OCI-LY3 (cell line): ENCODE data around the gene RNF17.

Experiments used
- H2AFZ ChIP-seq: fragments of 200-600, 300-600 bp; shearing (Covaris generic); 2 replicates; pipeline ENCODE4 v1.6.0; 2014; ENCODE audit warnings: antibody characterized with exemption, low read depth, low read length
- H3K27ac ChIP-seq: fragments of 200-600, 300-600 bp; sonication (generic); 2 replicates; pipeline ENCODE4 v1.5.1; 2014; ENCODE audit warnings: mild to moderate bottlenecking, low read length, moderate library complexity, mixed read lengths
- H3K27me3 ChIP-seq: fragments of 200-600, 300-600 bp; sonication (generic); 2 replicates; pipeline ENCODE4 v1.6.1; 2014; ENCODE audit warnings: low read depth, low read length, mixed read lengths
- H3K36me3 ChIP-seq: fragments of 200-600, 300-600 bp; sonication (generic); replicated peaks from 2 replicates; pipeline ENCODE3; 2014; ENCODE audit warnings: low read depth, low read length, mixed read lengths
- H3K4me1 ChIP-seq: fragments of 300-600, 200-600 bp; sonication (generic); 2 replicates; pipeline ENCODE4 v1.6.1; 2014; ENCODE audit warnings: low read length, mixed read lengths
- H3K4me2 ChIP-seq: fragments of 200-600, 300-600 bp; sonication (generic); 2 replicates; pipeline ENCODE4 v1.6.1; 2014; ENCODE audit warnings: low read length, mixed read lengths
- H3K4me3 ChIP-seq: fragments of 300-600, 200-600 bp; sonication (generic); 2 replicates; pipeline ENCODE4 v1.5.1; 2014; ENCODE audit warnings: antibody characterized with exemption, mild to moderate bottlenecking, low read length, moderate library complexity
- H3K79me2 ChIP-seq: fragments of 300-600, 200-600 bp; shearing (Covaris generic); 2 replicates; pipeline ENCODE4 v1.6.1; 2014; ENCODE audit warnings: mild to moderate bottlenecking, low read length, mixed read lengths
- H3K9ac ChIP-seq: fragments of 300-600, 200-600 bp; shearing (Covaris generic); 2 replicates; pipeline ENCODE4 v1.6.0; 2014; ENCODE audit warnings: mild to moderate bottlenecking, low read length, moderate library complexity
- H3K9me3 ChIP-seq: fragments of 200-600, 300-600 bp; shearing (Covaris generic); 2 replicates; pipeline ENCODE4 v1.6.1; 2014; ENCODE audit warnings: low read length, mixed read lengths; ENCODE audit not compliant: insufficient read depth
- H4K20me1 ChIP-seq: fragments of 200-600, 300-600 bp; sonication (generic); 2 replicates; pipeline ENCODE4 v1.6.1; 2016; ENCODE audit warnings: low read length, mixed read lengths; ENCODE audit not compliant: insufficient read depth
- CTCF ChIP-seq: fragments of 200-600, 300-600 bp; sonication (generic); IDR thresholded peaks from 2 replicates; pipeline ENCODE4 v1.5.1; 2014; ENCODE audit warnings: antibody characterized with exemption, low read length, low read depth
- EZH2phosphoT487 ChIP-seq: fragments of 200-600 bp; shearing (Covaris generic); IDR thresholded peaks from 2 replicates; pipeline ENCODE4 v1.6.1; 2018; ENCODE audit warnings: antibody characterized with exemption, mixed run types, low read depth

The RNF17 gene

GRCh38 chr13:24717217-24717616 lies 46.8 kb upstream of the RNF17 start:
- Histone ChIP-seq H3K9me3 (no peaks in the 10 kb centered on the region), H2AFZ (no peak overlapping the region), H3K79me2 (no peaks in the 10 kb centered on the region), H3K27me3 (peaks cover 13% of the 10 kb centered on the region), H3K4me2 (no peak overlapping the region), H3K4me3 (no peak overlapping the region), H3K9ac (no peak overlapping the region), H3K27ac (no peak overlapping the region), H3K4me1 (no peaks in the 10 kb centered on the region), H4K20me1 (no peaks in the 10 kb centered on the region), H3K36me3 (no peaks in the 10 kb centered on the region)
- no peak for TF ChIP-seq EZH2phosphoT487
- no peak for TF ChIP-seq CTCF

DNA sequence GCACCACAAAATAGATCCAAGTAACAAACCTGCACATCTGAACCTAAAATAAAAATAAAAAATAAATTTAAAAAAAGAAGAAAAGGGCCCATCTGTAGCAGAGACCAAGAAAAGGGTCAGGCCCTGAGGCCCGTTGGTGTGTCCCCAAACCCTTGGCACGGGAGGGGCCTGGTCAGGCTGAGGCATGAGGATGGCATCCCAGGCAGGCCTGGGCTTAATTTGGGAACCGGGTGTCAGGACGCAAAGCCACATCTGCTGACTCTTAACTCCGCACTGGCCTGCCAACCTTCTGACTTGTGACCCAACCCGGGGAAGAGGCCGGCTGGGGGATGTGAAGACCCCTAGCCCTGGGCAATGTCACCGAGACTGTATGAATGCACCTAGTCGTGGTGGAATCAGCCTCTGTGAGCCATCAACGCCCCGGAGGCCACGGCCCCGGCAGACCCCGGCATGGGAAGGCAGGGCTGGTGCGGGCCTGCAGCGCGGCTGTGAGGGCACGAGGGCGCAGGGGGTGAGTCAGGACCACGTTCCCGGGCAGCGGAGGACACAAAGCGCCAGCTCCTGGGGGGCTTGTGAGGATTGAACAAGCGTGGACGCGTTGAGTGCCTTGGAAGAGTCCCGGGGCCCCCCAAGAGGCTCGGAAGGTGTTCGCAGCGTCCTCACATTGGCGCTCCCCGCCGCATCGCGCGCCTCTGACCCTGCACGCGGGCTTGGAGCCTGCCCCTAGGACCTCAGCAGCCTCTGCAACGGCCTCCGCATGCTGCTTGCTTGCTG lies 45.6 kb upstream of the RNF17 start:
- no peaks in the 10 kb centered on the region for H3K36me3 ChIP-seq
- H4K20me1 ChIP-seq, result no peaks in the 10 kb centered on the region
- H3K79me2 ChIP-seq, result no peaks in the 10 kb centered on the region
- no peak overlapping the region for H3K4me3 ChIP-seq
- H3K4me2 ChIP-seq, result no peak overlapping the region
- peaks cover 22% of the 10 kb centered on the region for H3K27me3 ChIP-seq
- H3K9me3 ChIP-seq, result no peaks in the 10 kb centered on the region
- no peak overlapping the region for H3K9ac ChIP-seq
- TF ChIP-seq CTCF (no peak), EZH2phosphoT487 (no peak)
- H3K4me1 ChIP-seq, result no peaks in the 10 kb centered on the region
- H2AFZ ChIP-seq, result no peak overlapping the region
- H3K27ac ChIP-seq, result no peak overlapping the region

DNA sequence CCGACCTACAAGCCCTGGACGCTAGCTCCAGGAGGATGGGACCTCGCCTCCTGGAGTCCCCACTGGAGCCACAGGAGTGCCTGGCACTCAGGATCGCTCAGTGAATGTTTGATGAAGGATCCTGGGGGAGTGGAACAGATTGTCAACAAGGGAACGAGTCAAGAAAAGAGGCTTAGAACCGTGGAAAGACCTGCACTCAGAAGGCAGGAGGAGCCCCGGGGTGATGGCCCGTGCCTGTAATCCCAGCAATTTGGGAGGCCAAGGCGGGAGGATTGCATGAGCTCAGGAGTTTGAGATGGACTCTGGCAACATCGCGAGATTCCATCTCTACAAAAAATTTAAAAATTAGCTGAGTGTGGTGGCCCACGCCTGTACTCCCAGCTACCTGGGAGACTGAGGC lies 44.8 kb upstream of the RNF17 start:
- Histone ChIP-seq H3K4me1 (no peaks in the 10 kb centered on the region), H3K4me3 (no peak overlapping the region), H3K27ac (no peak overlapping the region), H3K9me3 (no peaks in the 10 kb centered on the region), H3K27me3 (peaks cover 30% of the 10 kb centered on the region), H3K4me2 (no peak overlapping the region), H3K36me3 (no peaks in the 10 kb centered on the region), H2AFZ (no peak overlapping the region), H3K9ac (no peak overlapping the region), H4K20me1 (no peaks in the 10 kb centered on the region), H3K79me2 (no peaks in the 10 kb centered on the region)
- TF ChIP-seq CTCF (no peak), EZH2phosphoT487 (no peak)

GRCh38 chr13:24723206-24723605 lies 40.8 kb upstream of the RNF17 start:
- Histone ChIP-seq H3K27ac (no peak overlapping the region), H3K4me3 (no peak overlapping the region), H3K9me3 (no peaks in the 10 kb centered on the region), H3K4me1 (peaks cover 3% of the 10 kb centered on the region; the same call in 1 of the 2 replicates), H3K9ac (no peak overlapping the region), H2AFZ (no peak overlapping the region), H4K20me1 (no peaks in the 10 kb centered on the region), H3K79me2 (no peaks in the 10 kb centered on the region), H3K27me3 (peaks cover 48% of the 10 kb centered on the region), H3K36me3 (no peaks in the 10 kb centered on the region), H3K4me2 (no peak overlapping the region)
- TF ChIP-seq CTCF (no peak), EZH2phosphoT487 (no peak)
